Activated CD4-positive, alpha-beta memory T cell treated with anti-CD3 and anti-CD28 coated beads for 36 hours (primary cell): Measurements from ENCODE around the gene ZCRB1. TPM values are rescaled to one million over a fixed set of nuclear protein-coding genes. Genes with fewer than 3 reads are reported as not detected.
"Not testable (repeated sequence)": the region's sequence is repeated elsewhere in the genome, so short reads cannot be mapped to it uniquely, and the experiment has no call there.

Experiments used
- CTCF ChIA-PET: fragments of 350-600 bp; sonication (Branson Sonifier 250); formaldehyde crosslinking; loops from one replicate; lab custom pipeline; 2021; ENCODE audit warnings: antibody characterized with exemption, inconsistent platforms; lab: Charles Lee
- POLR2A ChIA-PET: fragments of 350-600 bp; sonication (Branson Sonifier 250); formaldehyde crosslinking; loops from one replicate; lab custom pipeline; 2021; ENCODE audit warnings: antibody characterized with exemption; lab: Charles Lee
- DNase-seq: peaks from one replicate; pipeline ENCODE4 v3.0.0-alpha.2; 2020
- H3K27ac Mint-ChIP-seq: one replicate; pipeline ENCODE4 v1.8.0; 2021; ENCODE audit warnings: mixed read lengths
- H3K27me3 Mint-ChIP-seq: one replicate; pipeline ENCODE4 v1.8.0; 2021; ENCODE audit warnings: mixed read lengths
- H3K36me3 Mint-ChIP-seq: one replicate; pipeline ENCODE4 v1.8.0; 2021; ENCODE audit warnings: mixed read lengths
- H3K4me1 Mint-ChIP-seq: one replicate; pipeline ENCODE4 v1.8.0; 2021; ENCODE audit warnings: low read depth, mixed read lengths
- H3K4me3 Mint-ChIP-seq: one replicate; pipeline ENCODE4 v1.8.0; 2021; ENCODE audit warnings: mild to moderate bottlenecking, mixed read lengths
- H3K9me3 Mint-ChIP-seq: one replicate; pipeline ENCODE4 v1.8.0; 2021; ENCODE audit warnings: mixed read lengths
- intact Hi-C: fragments of 100-400 bp; cut with micrococcal nuclease; formaldehyde crosslinking; loops from one replicate; pipeline ENCODE4 v1.15.1; 2023
- total RNA-seq, 2 experiments: library from RNA; stranded (reverse); gene quantifications; one replicate each; pipeline ENCODE4 v1.2.3, GENCODE V29; 2021

The ZCRB1 gene
- total RNA-seq, 2 experiments from 2014 or later = 80.1 to 88.1 TPM

DNA sequence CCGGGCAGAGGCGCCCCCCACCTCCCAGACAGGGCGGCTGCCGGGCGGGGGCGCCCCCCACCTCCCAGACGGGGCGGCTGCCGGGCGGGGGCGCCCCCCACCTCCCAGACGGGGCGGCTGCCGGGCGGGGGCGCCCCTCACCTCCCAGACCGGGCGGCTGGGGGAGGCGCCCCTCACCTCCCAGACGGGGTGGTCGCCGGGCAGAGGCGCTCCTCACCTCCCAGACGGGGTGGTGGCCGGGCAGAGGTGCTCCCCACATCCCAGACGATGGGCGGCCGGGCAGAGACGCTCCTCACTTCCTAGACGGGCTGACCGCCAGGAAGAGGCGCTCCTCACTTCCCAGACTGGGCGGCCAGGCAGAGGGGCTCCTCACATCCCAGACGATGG, 24.1 kb upstream of the ZCRB1 start:
- H3K36me3 Mint-ChIP-seq, intact Hi-C loops, DNase-seq, H3K27ac Mint-ChIP-seq, H3K4me3 Mint-ChIP-seq, H3K4me1 Mint-ChIP-seq, H3K27me3 Mint-ChIP-seq, CTCF ChIA-PET, H3K9me3 Mint-ChIP-seq, POLR2A ChIA-PET: not testable (repeated sequence)

DNA sequence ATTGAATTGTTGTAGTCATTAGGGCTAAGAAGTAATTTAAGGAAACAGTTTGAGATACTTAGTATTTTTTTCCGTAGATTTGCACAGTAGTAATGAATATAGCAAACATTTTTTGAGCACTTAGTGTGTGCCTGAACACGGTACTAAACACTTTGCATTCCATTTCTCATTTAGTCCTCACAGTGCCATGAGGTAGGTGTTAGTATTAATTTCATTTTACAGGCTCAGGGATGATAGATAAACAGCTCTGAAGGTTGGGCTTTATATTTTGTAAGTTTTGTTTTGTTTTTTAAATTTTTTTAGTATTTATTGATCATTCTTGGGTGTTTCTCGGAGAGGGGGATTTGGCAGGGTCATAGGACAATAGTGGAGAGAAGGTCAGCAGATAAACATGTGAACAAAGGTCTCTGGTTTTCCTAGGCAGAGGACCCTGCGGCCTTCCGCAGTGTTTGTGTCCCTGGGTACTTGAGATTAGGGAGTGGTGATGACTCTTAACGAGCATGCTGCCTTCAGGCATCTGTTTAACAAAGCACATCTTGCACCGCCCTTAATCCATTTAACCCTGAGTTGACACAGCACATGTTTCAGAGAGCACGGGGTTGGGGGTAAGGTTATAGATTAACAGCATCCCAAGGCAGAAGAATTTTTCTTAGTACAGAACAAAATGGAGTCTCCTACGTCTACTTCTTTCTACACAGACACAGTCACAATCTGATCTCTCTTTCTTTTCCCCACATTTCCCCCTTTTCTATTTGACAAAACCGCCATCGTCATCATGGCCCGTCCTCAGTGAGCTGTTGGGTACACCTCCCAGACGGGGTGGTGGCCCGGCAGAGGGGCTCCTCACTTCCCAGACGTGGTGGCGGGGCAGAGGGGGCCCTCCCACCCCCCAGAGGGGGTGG, 23.5 kb upstream of the ZCRB1 start:
- intact Hi-C loops, H3K36me3 Mint-ChIP-seq, H3K4me3 Mint-ChIP-seq, H3K9me3 Mint-ChIP-seq, POLR2A ChIA-PET, DNase-seq, H3K27me3 Mint-ChIP-seq, H3K4me1 Mint-ChIP-seq, H3K27ac Mint-ChIP-seq: not testable (repeated sequence)
- CTCF ChIA-PET = interaction anchor here (1.2 to 3.0 kb wide), 2 partner anchors 15 to 23 kb away, joined by 3 to 13 read pairs; no protein-coding TSS in a partner anchor

DNA sequence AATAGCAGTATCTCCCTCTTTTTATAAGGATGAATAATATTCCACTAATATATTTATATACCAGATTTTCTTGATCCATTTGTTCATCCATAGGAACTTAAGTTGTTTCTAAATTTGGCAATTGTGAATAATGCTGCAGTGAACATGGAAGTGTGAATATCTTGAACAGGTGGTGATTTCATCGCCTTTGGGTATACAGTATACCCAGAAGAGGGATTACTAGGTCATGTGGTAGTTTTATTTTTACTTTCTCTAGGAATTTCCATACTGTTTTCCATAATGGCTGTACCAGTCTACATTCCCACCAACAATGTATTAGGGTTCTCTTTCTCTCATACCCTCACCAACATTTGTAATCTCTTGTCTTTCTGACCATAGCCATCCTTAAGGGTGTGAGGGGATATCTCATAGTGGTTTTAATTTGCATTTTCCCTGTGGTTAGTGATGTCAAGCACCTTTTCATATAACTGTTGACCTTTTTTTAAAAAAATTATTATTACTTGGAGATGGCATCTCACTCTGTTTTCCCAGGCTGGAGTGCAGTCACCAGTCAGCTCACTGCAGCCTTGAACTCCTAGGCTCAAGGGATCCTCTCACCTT, 20.6 kb upstream of the ZCRB1 start:
- no peaks in the 10 kb centered on the region for H3K9me3 Mint-ChIP-seq
- no peak for DNase-seq
- H3K27ac Mint-ChIP-seq = no peak overlapping the region
- peaks cover 3% of the 10 kb centered on the region for H3K36me3 Mint-ChIP-seq
- ChIA-PET CTCF (interaction anchor here (0.9 to 3.0 kb wide), 4 partner anchors 11 to 323 kb away, joined by 3 to 13 read pairs (median 6); no protein-coding TSS in a partner anchor), POLR2A (no interaction called here)
- H3K27me3 Mint-ChIP-seq = no peaks in the 10 kb centered on the region
- intact Hi-C loops = no loop called here
- H3K4me3 Mint-ChIP-seq = no peak overlapping the region
- H3K4me1 Mint-ChIP-seq = peaks cover 28% of the 10 kb centered on the region

DNA sequence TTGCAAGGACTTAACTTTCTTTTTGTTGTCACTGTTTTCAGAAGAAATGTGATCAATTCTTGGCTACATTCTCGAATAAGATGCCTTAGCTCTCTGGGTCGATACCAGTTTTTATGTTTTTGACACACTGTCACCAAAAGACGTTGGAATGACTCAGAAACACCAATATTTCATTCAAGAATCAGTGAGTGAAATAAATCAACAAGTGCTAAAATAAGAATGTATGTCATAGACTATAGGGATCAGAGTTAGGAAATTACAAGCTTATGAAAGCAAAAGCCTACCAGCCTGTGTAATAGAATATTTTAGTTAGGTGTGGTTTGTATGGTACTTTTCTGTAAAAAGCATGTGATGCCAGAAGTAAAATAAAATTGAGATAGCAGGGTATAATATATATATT, 17.8 kb upstream of the ZCRB1 start:
- ChIA-PET POLR2A (interaction anchor here (1.2 kb wide), 1 partner anchor 17 kb away, joined by 4 read pairs; no protein-coding TSS in a partner anchor), CTCF (interaction anchor here (1.2 kb wide), 2 partner anchors 12 to 28 kb away, joined by 4 read pairs; no protein-coding TSS in a partner anchor)
- Mint-ChIP-seq H3K4me1 (peaks cover 36% of the 10 kb centered on the region), H3K27ac (peak overlapping the region; percentile 9), H3K27me3 (no peaks in the 10 kb centered on the region), H3K36me3 (peaks cover 11% of the 10 kb centered on the region), H3K9me3 (no peaks in the 10 kb centered on the region), H3K4me3 (no peak overlapping the region)
- DNase-seq = no peak
- intact Hi-C loops = loop anchor here (1.0 to 2.0 kb wide), 3 partner anchors 17 to 43 kb away; partner anchors contain the start of genes PPHLN1 and ZCRB1

DNA sequence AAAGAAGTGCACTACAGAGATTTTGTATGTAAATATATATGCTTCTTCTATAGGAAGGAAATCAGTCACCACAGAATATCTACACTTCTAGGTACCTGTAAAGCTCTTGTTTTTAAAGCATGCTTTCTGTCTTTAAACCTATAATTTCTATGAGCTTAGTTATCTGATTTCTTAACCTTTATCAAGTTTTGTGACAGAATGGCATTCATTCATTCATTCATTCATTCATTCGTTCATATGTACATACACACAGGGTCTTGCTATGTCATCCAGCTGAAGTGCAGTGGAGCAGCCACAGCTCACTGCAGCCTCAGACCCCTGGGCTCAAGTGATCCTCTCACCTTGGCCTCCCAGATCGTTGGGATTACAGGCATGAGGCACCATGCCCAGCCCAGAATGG, 16.1 kb upstream of the ZCRB1 start:
- H3K4me3 Mint-ChIP-seq = no peak overlapping the region
- no peaks in the 10 kb centered on the region for H3K9me3 Mint-ChIP-seq
- ChIA-PET POLR2A (no interaction called here), CTCF (interaction anchor here (1.1 to 1.3 kb wide), 2 partner anchors 10 to 30 kb away, joined by 3 read pairs; no protein-coding TSS in a partner anchor)
- no peaks in the 10 kb centered on the region for H3K27me3 Mint-ChIP-seq
- no peak for DNase-seq
- H3K36me3 Mint-ChIP-seq = peaks cover 14% of the 10 kb centered on the region
- no peak overlapping the region for H3K27ac Mint-ChIP-seq
- peaks cover 41% of the 10 kb centered on the region for H3K4me1 Mint-ChIP-seq
- intact Hi-C loops = loop anchor here (2.0 kb wide), 2 partner anchors 15 to 19 kb away; partner anchors contain the start of genes PPHLN1 and ZCRB1

DNA sequence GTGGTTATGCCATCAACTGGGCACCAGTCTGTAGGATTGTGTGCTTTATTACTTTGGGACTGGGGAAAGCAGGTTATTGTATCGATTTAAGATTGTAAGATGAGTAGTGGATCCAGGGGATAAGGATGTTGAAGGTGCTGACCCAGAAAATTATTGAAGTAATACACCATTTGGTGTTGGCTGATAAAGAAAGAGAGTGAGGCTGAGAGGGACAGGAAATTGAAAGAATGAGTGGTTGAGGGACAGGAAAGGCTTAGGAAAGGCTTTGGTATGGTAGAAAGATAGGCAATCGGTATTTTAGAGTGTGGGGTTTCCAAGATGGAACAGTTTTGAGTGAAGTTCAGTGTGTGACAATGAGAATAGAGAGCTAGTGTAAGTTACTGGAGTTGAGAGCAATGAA, 12.4 kb upstream of the ZCRB1 start:
- POLR2A ChIA-PET = no interaction called here
- CTCF ChIA-PET = no interaction called here

DNA sequence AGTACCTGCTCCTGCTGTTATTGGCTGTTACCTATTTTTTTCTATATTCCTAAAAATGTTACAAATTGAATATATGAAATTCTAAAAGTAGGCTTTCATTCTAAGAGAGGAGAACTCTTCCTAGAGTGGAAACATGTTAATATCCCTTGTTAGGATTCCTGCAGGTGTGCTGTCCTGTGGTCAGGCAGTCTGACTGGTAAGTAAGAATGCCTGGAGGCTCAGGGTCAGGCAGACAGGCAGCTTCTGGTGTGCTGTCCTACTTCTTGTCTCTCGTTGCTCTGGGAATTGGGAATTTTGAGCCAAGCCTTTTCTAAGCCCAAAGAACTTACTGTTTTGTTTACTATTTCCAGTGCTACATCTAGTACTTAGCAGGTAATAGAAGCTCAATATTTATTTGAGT, 10.4 kb upstream of the ZCRB1 start:
- ChIA-PET POLR2A (interaction anchor here (0.6 kb wide), 1 partner anchor 57 kb away, joined by 6 read pairs; no protein-coding TSS in a partner anchor), CTCF (interaction anchor here (1.1 kb wide), 2 partner anchors 10 to 26 kb away, joined by 3 to 4 read pairs; partner anchors contain the start of genes PPHLN1 and ZCRB1)
- no peak for DNase-seq
- Mint-ChIP-seq H3K4me3 (no peak overlapping the region), H3K4me1 (peaks cover 40% of the 10 kb centered on the region), H3K9me3 (no peaks in the 10 kb centered on the region), H3K36me3 (peaks cover 14% of the 10 kb centered on the region), H3K27me3 (no peaks in the 10 kb centered on the region), H3K27ac (no peak overlapping the region)
- intact Hi-C loops = no loop called here

More for the DNA sequence above, 12.4 kb upstream of the ZCRB1 start:
- H3K27me3 Mint-ChIP-seq = no peaks in the 10 kb centered on the region
- intact Hi-C loops = no loop called here
- H3K4me1 Mint-ChIP-seq = peaks cover 36% of the 10 kb centered on the region
- DNase-seq = no peak
- no peak overlapping the region for H3K4me3 Mint-ChIP-seq
- H3K27ac Mint-ChIP-seq = no peak overlapping the region
- H3K36me3 Mint-ChIP-seq = peaks cover 15% of the 10 kb centered on the region
- H3K9me3 Mint-ChIP-seq = no peaks in the 10 kb centered on the region

DNA sequence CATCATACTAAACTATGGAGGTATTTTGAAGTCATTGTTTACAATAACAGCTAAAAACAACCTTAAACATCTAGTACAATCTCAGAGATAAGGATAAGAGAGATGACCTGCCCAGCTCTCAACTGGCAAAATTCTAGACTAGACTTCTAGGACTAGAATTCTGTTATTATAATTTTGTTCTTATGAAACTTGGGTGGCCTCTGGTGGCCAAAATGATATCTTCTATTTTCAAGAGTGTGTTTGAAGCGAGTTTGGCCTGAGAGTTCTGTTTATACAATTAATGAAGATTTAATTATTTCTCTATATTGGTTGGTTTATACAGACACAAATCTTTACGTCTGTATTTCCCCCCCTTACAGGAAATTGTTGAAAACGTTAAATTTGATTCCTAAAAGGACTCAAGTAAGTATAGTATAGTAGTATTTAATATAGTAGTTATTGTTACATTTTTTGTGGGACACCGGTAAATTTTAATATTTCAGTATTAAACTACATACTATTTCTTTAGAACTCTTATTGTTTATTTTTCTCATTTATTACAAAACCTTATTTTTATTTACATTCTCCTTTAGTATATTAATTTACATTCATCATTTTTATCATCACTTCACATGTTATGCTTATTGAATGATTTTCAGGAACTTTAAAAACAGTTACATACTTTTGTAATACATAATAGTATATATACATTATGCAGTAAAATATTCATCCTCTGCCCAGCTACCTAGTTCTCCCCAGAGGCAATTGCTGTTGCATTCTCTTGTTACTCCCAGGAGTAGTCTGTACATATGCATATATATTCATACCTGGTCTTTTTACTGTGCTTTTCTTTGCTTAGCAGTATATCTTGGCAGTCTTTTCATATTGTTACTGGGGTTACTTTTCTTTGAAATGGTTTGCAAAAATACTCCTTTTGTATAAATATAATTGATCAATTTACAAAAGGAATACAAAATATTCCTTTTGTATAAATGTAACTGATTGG, 6.7 kb upstream of the ZCRB1 start:
- Mint-ChIP-seq H3K27me3 (no peaks in the 10 kb centered on the region), H3K9me3 (no peaks in the 10 kb centered on the region), H3K4me3 (no peak overlapping the region), H3K4me1 (peaks cover 51% of the 10 kb centered on the region), H3K27ac (no peak overlapping the region), H3K36me3 (peaks cover 5% of the 10 kb centered on the region)
- DNase-seq = no peak
- CTCF ChIA-PET = interaction anchor here (0.5 to 1.7 kb wide), 24 partner anchors 9 to 631 kb away, joined by 3 to 15 read pairs (median 4); no protein-coding TSS in a partner anchor
- intact Hi-C loops = loop anchor here (1.0 to 5.0 kb wide), 2 partner anchors 203 to 310 kb away; no protein-coding TSS in a partner anchor
- POLR2A ChIA-PET = interaction anchor here (0.6 kb wide), 1 partner anchor 20 kb away, joined by 3 read pairs; no protein-coding TSS in a partner anchor

DNA sequence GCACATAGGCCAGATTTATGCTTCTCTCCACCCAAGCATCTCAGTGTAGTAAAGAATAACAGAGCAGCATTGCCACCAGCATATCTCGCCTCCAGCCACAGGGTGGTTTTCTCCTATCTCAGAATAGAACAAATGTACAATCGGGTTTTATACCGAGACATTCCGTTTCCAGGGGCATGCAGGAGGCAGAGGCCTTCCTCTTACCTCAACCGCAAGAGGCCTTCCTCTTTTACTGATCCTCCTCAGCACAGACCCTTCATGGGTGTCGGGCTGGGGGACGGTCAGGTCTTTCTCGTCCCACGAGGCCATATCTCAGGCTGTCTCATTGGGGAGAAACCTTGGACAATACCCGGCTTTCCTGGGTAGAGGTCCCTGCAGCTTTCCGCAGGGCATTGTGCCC, 4.2 kb upstream of the ZCRB1 start:
- POLR2A ChIA-PET, CTCF ChIA-PET, H3K9me3 Mint-ChIP-seq, H3K4me3 Mint-ChIP-seq, H3K27ac Mint-ChIP-seq, H3K27me3 Mint-ChIP-seq, H3K36me3 Mint-ChIP-seq, DNase-seq: not testable (repeated sequence)
- intact Hi-C loops = loop anchor here (5.0 kb wide), 1 partner anchor 308 kb away; no protein-coding TSS in a partner anchor
- H3K4me1 Mint-ChIP-seq = peaks cover 59% of the 10 kb centered on the region

DNA sequence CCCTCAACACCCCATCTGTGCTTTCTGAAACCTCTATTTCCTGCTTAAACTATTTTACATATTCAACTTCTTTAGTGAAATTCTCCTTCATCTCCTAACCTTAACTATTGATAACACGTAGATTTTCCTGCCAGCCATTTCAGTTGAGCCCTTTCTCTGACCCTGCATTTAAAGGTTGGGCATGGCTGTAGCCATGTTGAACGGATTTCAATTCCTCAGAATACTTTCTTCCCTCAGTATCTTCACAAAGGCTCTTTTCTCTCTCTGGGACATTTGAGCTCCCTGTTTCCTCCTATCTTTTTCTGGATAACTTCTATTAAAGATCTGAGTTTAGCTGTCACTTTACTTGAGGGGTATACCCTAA, 1.3 kb upstream of the ZCRB1 start:
- CTCF ChIA-PET = interaction anchor here (0.9 to 2.8 kb wide), 3 partner anchors 91 to 201 kb away, joined by 3 to 8 read pairs (median 3); partner anchors contain the start of gene GXYLT1
- H3K4me1 Mint-ChIP-seq = peaks cover 52% of the 10 kb centered on the region
- no peak for DNase-seq
- POLR2A ChIA-PET = no interaction called here
- peaks cover 10% of the 10 kb centered on the region for H3K36me3 Mint-ChIP-seq
- no peaks in the 10 kb centered on the region for H3K27me3 Mint-ChIP-seq
- peak overlapping the region; percentile 91 for H3K27ac Mint-ChIP-seq
- intact Hi-C loops = loop anchor here (2.0 to 5.0 kb wide), 5 partner anchors 16 to 228 kb away; no protein-coding TSS in a partner anchor
- no peaks in the 10 kb centered on the region for H3K9me3 Mint-ChIP-seq
- peak overlapping the region; percentile 91 for H3K4me3 Mint-ChIP-seq
